K562 (cell line): ENCODE data around the gene UVRAG. TPM values are rescaled to one million over a fixed set of nuclear protein-coding genes. Genes with fewer than 3 reads are reported as not detected.

Source experiments
- ATAC-seq: fragments of 200-7000 bp; cut with Tn5 transposase; 3 replicates; pipeline ENCODE4 v1.9.1; 2020; ENCODE audit warnings: moderate library complexity
- BruUV-seq: library from RNA; stranded (reverse); fragments of 400-500 nt; replicated peaks from 2 replicates; lab custom pipeline; 2021; lab: Mats Ljungman, UMichigan
- CTCF ChIA-PET: fragments of 300-600 bp; formaldehyde crosslinking; extraction: SDS; loops from one replicate; lab custom pipeline; 2021; ENCODE audit warnings: low intra/inter-chr PET ratio; lab: Yijun Ruan, JAX
- POLR2A ChIA-PET: fragments of 300-600, 350-650 bp; sonication (Branson Sonifier 250); formaldehyde crosslinking; extraction: SDS; loops from one replicate; lab custom pipeline; 2021; ENCODE audit warnings: antibody characterized with exemption, inconsistent platforms; lab: Yijun Ruan, JAX
- DNase-seq, 4 experiments: peaks; one replicate each; pipeline versions ENCODE4 v3.0.0 to v3.0.0-alpha.2; 2011 to 2018; ENCODE audit warnings: low spot score in 3 of 4, mixed read lengths in 3 of 4; ENCODE audit errors: extremely low read depth in 1 of 4
- FAIRE-seq: peaks from 2 replicates; lab custom pipeline; 2011; peaks lifted over from hg19 to GRCh38; lab: Jason Lieb, UNC
- H2AFZ ChIP-seq: 2 replicates; pipeline ENCODE4 v1.6.0; 2011; ENCODE audit warnings: low read depth, low read length, control low read depth, inconsistent platforms
- H3K27ac ChIP-seq: fragments of 200-600 bp; 3 replicates; pipeline ENCODE4 v1.8.0; 2011; ENCODE audit warnings: low read depth, mild to moderate bottlenecking, control low read depth, inconsistent platforms, low read length, moderate library complexity, mixed read lengths; ENCODE audit errors: extremely low read depth
- H3K27me3 ChIP-seq, 2 experiments: fragments of 300-600 bp in 1 of 2; 2 replicates in 1 of 2; 3 replicates in 1 of 2; pipeline versions ENCODE4 v1.6.0 to v1.8.0; 2011; ENCODE audit warnings: inconsistent platforms in 2 of 2, low read length in 2 of 2, mild to moderate bottlenecking in 1 of 2, mixed read lengths in 1 of 2, moderate library complexity in 1 of 2; ENCODE audit not compliant: control insufficient read depth in 2 of 2, insufficient read depth in 2 of 2
- H3K36me3 ChIP-seq: fragments of 300-600 bp; 3 replicates; pipeline ENCODE4 v1.8.0; 2011; ENCODE audit warnings: mild to moderate bottlenecking, low read length, inconsistent platforms; ENCODE audit not compliant: control insufficient read depth, insufficient read depth
- H3K4me1 ChIP-seq, 2 experiments: fragments of 200-600 bp in 1 of 2; replicated peaks in 1 of 2; 2 replicates in 1 of 2; 3 replicates in 1 of 2; pipeline versions ENCODE4 v1.5.1 to v1.8.0; 2011; ENCODE audit warnings: inconsistent platforms in 2 of 2, low read length in 2 of 2, mild to moderate bottlenecking in 1 of 2, mixed read lengths in 1 of 2, moderate library complexity in 1 of 2; ENCODE audit not compliant: control insufficient read depth in 2 of 2, insufficient read depth in 2 of 2
- H3K4me2 ChIP-seq: 2 replicates; pipeline ENCODE4 v1.6.1; 2011; ENCODE audit warnings: low read length, control low read depth, inconsistent platforms, mixed read lengths; ENCODE audit not compliant: insufficient read depth
- H3K4me3 ChIP-seq: fragments of 200-600 bp; sonication (generic), shearing (Covaris generic); 2 replicates; pipeline ENCODE4 v1.5.1; 2016; ENCODE audit warnings: control low read depth, inconsistent platforms
- H3K79me2 ChIP-seq: fragments of 200-600 bp; 3 replicates; pipeline ENCODE4 v1.8.0; 2011; ENCODE audit warnings: low read length, inconsistent platforms; ENCODE audit not compliant: control insufficient read depth, insufficient read depth
- H3K9ac ChIP-seq, 2 experiments: 2 replicates each; pipeline versions ENCODE4 v1.6.0 to v1.6.1; 2011; ENCODE audit warnings: low read depth in 2 of 2, low read length in 2 of 2, control low read depth in 1 of 2, inconsistent platforms in 1 of 2, mild to moderate bottlenecking in 1 of 2, mixed read lengths in 1 of 2; ENCODE audit not compliant: insufficient read depth in 1 of 2
- H3K9me1 ChIP-seq: one replicate; pipeline ENCODE4 v1.6.0; 2011; ENCODE audit warnings: inconsistent platforms, mild to moderate bottlenecking, low read length, moderate library complexity; ENCODE audit not compliant: control insufficient read depth, insufficient read depth
- H3K9me3 ChIP-seq: replicated peaks from 2 replicates; pipeline ENCODE4 v1.5.1; 2011; ENCODE audit warnings: low read depth, low read length, inconsistent platforms; ENCODE audit not compliant: control insufficient read depth, insufficient read depth
- H4K20me1 ChIP-seq: replicated peaks from 2 replicates; pipeline ENCODE4 v1.6.1; 2011; ENCODE audit warnings: low read length, inconsistent platforms, mixed read lengths; ENCODE audit not compliant: control insufficient read depth, insufficient read depth
- BCOR ChIP-seq: fragments of 450-650 bp; IDR thresholded peaks from 2 replicates; pipeline ENCODE4 v1.6.1; 2016
- CBFA2T2 ChIP-seq: fragments of 450-650 bp; conservative IDR thresholded peaks from 2 replicates; pipeline ENCODE4 v1.6.1; 2017; ENCODE audit warnings: mild to moderate bottlenecking
- CBX1 ChIP-seq: sonication (generic); IDR thresholded peaks from 2 replicates; pipeline ENCODE4 v1.6.1; 2016; ENCODE audit warnings: antibody characterized with exemption, low read depth, mild to moderate bottlenecking
- HDAC2 ChIP-seq: fragments of 450-650 bp; IDR thresholded peaks from 2 replicates; pipeline ENCODE4 v1.6.1; 2016; ENCODE audit warnings: mild to moderate bottlenecking
- KDM1A ChIP-seq, 2 experiments: fragments of 450-650 bp; IDR thresholded peaks; 2 replicates each; pipeline ENCODE4 v1.6.1; 2016; ENCODE audit warnings: mild to moderate bottlenecking in 2 of 2
- MAFG ChIP-seq: fragments of 450-650 bp; conservative IDR thresholded peaks from 2 replicates; pipeline ENCODE4 v1.6.1; 2016; ENCODE audit warnings: missing genetic modification characterization, missing compliant biosample characterization
- NCOA4 ChIP-seq: fragments of 450-650 bp; IDR thresholded peaks from 2 replicates; pipeline ENCODE4 v1.6.1; 2018; ENCODE audit warnings: mild to moderate bottlenecking; ENCODE audit not compliant: partially characterized antibody
- RBM25 ChIP-seq: fragments of 200-400 bp; formaldehyde crosslinking; IDR thresholded peaks from 2 replicates; pipeline ENCODE4 v1.6.1; 2018; ENCODE audit warnings: low read length, low read depth, moderate library complexity; ENCODE audit not compliant: severe bottlenecking
- RCOR1 ChIP-seq, 2 experiments: IDR thresholded peaks; 2 replicates each; pipeline ENCODE4 v1.6.1; 2012; ENCODE audit warnings: low read depth in 2 of 2, low read length in 2 of 2, borderline replicate concordance in 1 of 2, improper control_type of control experiment in 1 of 2
- SMARCA5 ChIP-seq: fragments of 450-650 bp; IDR thresholded peaks from 2 replicates; pipeline ENCODE4 v1.6.1; 2016
- TAL1 ChIP-seq: fragments of 450-650 bp; IDR thresholded peaks from 2 replicates; pipeline ENCODE4 v1.6.1; 2016; ENCODE audit warnings: mild to moderate bottlenecking
- TEAD4 ChIP-seq, 2 experiments: sonication (generic) in 1 of 2; formaldehyde crosslinking in 1 of 2; IDR thresholded peaks; 2 replicates each; pipeline versions ENCODE4 v1.6.1 to v1.8.0; 2012 to 2022; ENCODE audit warnings: borderline replicate concordance in 1 of 2, inconsistent platforms in 1 of 2, low read length in 1 of 2, mild to moderate bottlenecking in 1 of 2, missing genetic modification reagents in 1 of 2
- ZNF75A ChIP-seq: fragments of 450-650 bp; formaldehyde crosslinking; IDR thresholded peaks from 2 replicates; pipeline ENCODE4 v1.4.0; 2020; ENCODE audit warnings: mild to moderate bottlenecking
- WGBS: fragments of 100-300 bp; shearing (Covaris generic); methylation state at CpG from one replicate; pipeline ENCODE4 v1.1.6; 2016; ENCODE audit warnings: low coverage, mixed read lengths; ENCODE audit not compliant: insufficient coverage; ENCODE audit errors: missing lambda C conversion rate; 5-methylcytosine and 5-hydroxymethylcytosine counted together
- in situ Hi-C: fragments of 300-500 bp; cut with MboI; formaldehyde crosslinking; loops from 4 replicates; pipeline ENCODE4 v1.15.0; 2018; ENCODE audit warnings: inconsistent platforms, mixed read lengths
- intact Hi-C: fragments of 100-400 bp; cut with micrococcal nuclease; formaldehyde crosslinking; loops from 2 replicates; pipeline ENCODE4 v1.14.2; 2022
- polyA plus RNA-seq, 8 experiments: library from polyadenylated mRNA; depleted of rRNA in 4 of 8; stranded (reverse) in 5 of 8; unstranded in 3 of 8; fragments of >200 nt; fragmentation: Nextera tagmentation in 2 of 8; fragmentation: Illumina TruSeq in 1 of 8; extraction: Ambion mirVana in 2 of 8; extraction: Trizol in 1 of 8; gene quantifications; 2 replicates each; pipeline versions ENCODE4 v1.2.1 to v1.2.3, GENCODE V29; 2011 to 2014; ENCODE audit warnings: inconsistent platforms in 1 of 8, missing spikeins in 1 of 8
- total RNA-seq, 7 experiments: library from RNA; depleted of rRNA in 6 of 7; stranded (reverse); fragments of >200 nt in 6 of 7; fragmentation: Illumina TruSeq in 2 of 7; extraction: Trizol in 2 of 7; gene quantifications; 2 replicates each; pipeline versions ENCODE4 v1.2.1 to v1.2.3, GENCODE V29; 2011 to 2021; ENCODE audit warnings: low replicate concordance in 1 of 7
- TF ChIP-seq, protein P1 (sequence below): fragments of 200-400 bp; formaldehyde crosslinking; IDR thresholded peaks from 2 replicates; pipeline ENCODE4 v1.6.1; 2017; ENCODE audit warnings: mild to moderate bottlenecking, low read depth, low read length, moderate library complexity
- TF ChIP-seq, protein P2 (sequence below): fragments of 450-650 bp; formaldehyde crosslinking; IDR thresholded peaks from 2 replicates; pipeline ENCODE4 v1.4.0; 2020; ENCODE audit warnings: mild to moderate bottlenecking, moderate library complexity
- TF ChIP-seq, protein P3 (sequence below): IDR thresholded peaks from 2 replicates; pipeline ENCODE4 v1.6.1; 2016; ENCODE audit warnings: missing genetic modification characterization, missing compliant biosample characterization

Gene UVRAG
- total and polyA plus RNA-seq, 9 of the 15 experiments (the other 6 are each of a cell fraction or from before 2014, with no cell fraction given), result 3.1 to 17.8 (median 12.4) TPM

DNA sequence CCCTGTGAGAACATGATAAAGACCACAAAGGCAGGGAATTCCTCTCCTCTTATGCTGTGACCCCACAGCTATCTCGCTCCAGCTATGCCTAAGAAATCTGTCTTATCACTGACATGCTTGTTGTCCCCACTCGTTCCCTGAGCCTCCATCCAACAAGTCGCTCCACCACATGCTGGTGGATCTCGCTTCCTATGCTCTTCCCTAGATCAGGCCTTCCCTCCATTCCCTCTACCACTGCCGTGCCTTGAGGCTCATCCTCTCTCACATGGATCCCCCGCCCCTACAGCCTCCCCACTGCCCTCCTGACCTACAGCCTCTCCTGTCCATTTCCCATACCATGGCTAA, 47.8 kb upstream of the UVRAG start (continued):
- TF ChIP-seq, protein P1, sequence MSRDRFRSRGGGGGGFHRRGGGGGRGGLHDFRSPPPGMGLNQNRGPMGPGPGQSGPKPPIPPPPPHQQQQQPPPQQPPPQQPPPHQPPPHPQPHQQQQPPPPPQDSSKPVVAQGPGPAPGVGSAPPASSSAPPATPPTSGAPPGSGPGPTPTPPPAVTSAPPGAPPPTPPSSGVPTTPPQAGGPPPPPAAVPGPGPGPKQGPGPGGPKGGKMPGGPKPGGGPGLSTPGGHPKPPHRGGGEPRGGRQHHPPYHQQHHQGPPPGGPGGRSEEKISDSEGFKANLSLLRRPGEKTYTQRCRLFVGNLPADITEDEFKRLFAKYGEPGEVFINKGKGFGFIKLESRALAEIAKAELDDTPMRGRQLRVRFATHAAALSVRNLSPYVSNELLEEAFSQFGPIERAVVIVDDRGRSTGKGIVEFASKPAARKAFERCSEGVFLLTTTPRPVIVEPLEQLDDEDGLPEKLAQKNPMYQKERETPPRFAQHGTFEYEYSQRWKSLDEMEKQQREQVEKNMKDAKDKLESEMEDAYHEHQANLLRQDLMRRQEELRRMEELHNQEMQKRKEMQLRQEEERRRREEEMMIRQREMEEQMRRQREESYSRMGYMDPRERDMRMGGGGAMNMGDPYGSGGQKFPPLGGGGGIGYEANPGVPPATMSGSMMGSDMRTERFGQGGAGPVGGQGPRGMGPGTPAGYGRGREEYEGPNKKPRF, result no peak
- TF ChIP-seq ZNF75A, result no peak
- peak; percentile 82 to 85 for TF ChIP-seq KDM1A (IDR thresholded peaks at IDR 0.05)
- peak; percentile 67; the same call in 1 of the 2 replicates for TF ChIP-seq TEAD4 (IDR thresholded peaks at IDR 0.05; ENCODE audit: low read length)
- no peak for TF ChIP-seq TEAD4 (CRISPR knock-in tag; IDR thresholded peaks at IDR 0.05; ENCODE audit: borderline replicate concordance)
- no peak for TF ChIP-seq MAFG (tag)
- TF ChIP-seq CBFA2T2, result peak; percentile 78
- peak; percentile 59 for TF ChIP-seq TAL1
- TF ChIP-seq, all 486 proteins: peak for 14

DNA sequence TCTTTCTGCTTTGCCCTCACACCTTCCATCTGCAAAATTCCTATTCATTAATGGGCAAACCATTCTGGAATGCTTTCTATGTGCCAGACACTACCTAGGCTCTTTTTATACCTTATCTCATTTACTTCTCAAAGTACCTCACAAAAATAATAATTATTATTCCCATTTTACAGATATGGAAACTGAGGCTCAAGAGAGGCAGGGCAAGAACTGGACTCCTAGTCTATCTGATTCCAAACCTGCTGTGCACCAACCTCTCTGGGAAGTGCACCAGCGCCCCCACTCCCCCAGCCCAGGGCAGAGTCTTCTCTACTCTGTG, 47.3 kb upstream of the UVRAG start:
- Histone ChIP-seq H3K36me3 (no peaks in the 10 kb centered on the region), H3K79me2 (no peaks in the 10 kb centered on the region), H3K9me3 (no peaks in the 10 kb centered on the region), H2AFZ (peak overlapping the region; percentile 98), H3K4me1 (peaks cover 20 to 30% of the 10 kb centered on the region in 2 experiments), H3K27ac (peak overlapping the region; percentile 93), H3K4me3 (peak overlapping the region; percentile 45; the same call in 1 of the 2 replicates), H3K4me2 (peak overlapping the region; percentile 74), H3K9ac (0 out of 4 replicates have a peak overlapping the region, but pooled peaks of 1 of the 2 experiments have one; percentile 63), H4K20me1 (no peaks in the 10 kb centered on the region), H3K9me1 (no peaks in the 10 kb centered on the region), H3K27me3 (peaks cover 7 to 10% of the 10 kb centered on the region in 2 experiments; a peak in 4 of 5 replicates)
- ChIA-PET POLR2A (no interaction called here), CTCF (interaction anchor here (0.6 to 2.4 kb wide), 3 partner anchors 45 to 62 kb away, joined by 6 to 10 read pairs (median 7); no protein-coding TSS in a partner anchor)
- BruUV-seq, result no TSS peak
- FAIRE-seq, result no peak
- in situ Hi-C loops (no loop called here), intact Hi-C loops (loop anchor here (1.0 kb wide), 2 partner anchors 44 to 220 kb away; no protein-coding TSS in a partner anchor)
- 17% methylated on average over 1 of the region's 1 CpG for WGBS
- DNase-seq, result no peak
- no peak for ATAC-seq
- TF ChIP-seq RBM25 (peak; percentile 94), SMARCA5 (peak; percentile 96; the same call in 1 of the 2 replicates), BCOR (peak; percentile 98), HDAC2 (peak; percentile 91), CBX1 (peak; percentile 48; the same call in 1 of the 2 replicates), NCOA4 (peak; percentile 9), RCOR1 (IDR thresholded peaks at IDR 0.05; ENCODE audit: borderline replicate concordance in 1 of 2, low read depth in 2 of 2, low read length in 2 of 2) (peak in 1 of 2 experiments; percentile 83; a peak in 1 of 4 replicates)
- TF ChIP-seq, protein P2, sequence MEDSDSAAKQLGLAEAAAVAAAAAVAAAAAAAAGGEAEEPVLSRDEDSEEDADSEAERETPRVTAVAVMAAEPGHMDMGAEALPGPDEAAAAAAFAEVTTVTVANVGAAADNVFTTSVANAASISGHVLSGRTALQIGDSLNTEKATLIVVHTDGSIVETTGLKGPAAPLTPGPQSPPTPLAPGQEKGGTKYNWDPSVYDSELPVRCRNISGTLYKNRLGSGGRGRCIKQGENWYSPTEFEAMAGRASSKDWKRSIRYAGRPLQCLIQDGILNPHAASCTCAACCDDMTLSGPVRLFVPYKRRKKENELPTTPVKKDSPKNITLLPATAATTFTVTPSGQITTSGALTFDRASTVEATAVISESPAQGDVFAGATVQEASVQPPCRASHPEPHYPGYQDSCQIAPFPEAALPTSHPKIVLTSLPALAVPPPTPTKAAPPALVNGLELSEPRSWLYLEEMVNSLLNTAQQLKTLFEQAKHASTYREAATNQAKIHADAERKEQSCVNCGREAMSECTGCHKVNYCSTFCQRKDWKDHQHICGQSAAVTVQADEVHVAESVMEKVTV (CRISPR knock-in tag), result 0 out of 2 replicates have a peak, but pooled peaks have one; percentile 17
- TF ChIP-seq, protein P3, sequence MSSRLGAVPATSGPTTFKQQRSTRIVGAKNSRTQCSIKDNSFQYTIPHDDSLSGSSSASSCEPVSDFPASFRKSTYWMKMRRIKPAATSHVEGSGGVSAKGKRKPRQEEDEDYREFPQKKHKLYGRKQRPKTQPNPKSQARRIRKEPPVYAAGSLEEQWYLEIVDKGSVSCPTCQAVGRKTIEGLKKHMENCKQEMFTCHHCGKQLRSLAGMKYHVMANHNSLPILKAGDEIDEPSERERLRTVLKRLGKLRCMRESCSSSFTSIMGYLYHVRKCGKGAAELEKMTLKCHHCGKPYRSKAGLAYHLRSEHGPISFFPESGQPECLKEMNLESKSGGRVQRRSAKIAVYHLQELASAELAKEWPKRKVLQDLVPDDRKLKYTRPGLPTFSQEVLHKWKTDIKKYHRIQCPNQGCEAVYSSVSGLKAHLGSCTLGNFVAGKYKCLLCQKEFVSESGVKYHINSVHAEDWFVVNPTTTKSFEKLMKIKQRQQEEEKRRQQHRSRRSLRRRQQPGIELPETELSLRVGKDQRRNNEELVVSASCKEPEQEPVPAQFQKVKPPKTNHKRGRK (tag), result peak; percentile 58
